ENCODE data around the gene ZNF366. TPM values are rescaled to one million over a fixed set of nuclear protein-coding genes. Genes with fewer than 3 reads are reported as not detected.

Gene ZNF366
- total RNA-seq, 1 experiment from 2014 or later: not detected

- DNase-seq (ENCODE audit: low read depth, low spot score): no peak
- H4K20me1 ChIP-seq (ENCODE audit: insufficient read depth): no peaks in the 10 kb centered on the region
- ChIA-PET RAD21 (ENCODE audit: low non-redundant PET in 1 of 2, low total read pairs in 2 of 2, uncharacterized antibody in 2 of 2, unreplicated experiment in 2 of 2) (no interaction called here), POLR2A (no interaction called here), CTCF (no interaction called here)
- H3K4me1 ChIP-seq (ENCODE audit: control insufficient read depth in 1 of 2, insufficient read depth in 2 of 2, low read length in 2 of 2): peaks cover 13 to 17% of the 10 kb centered on the region in 2 experiments
- H3K9ac ChIP-seq (ENCODE audit: low read length): no peak overlapping the region
- H3K9me2 ChIP-seq (ENCODE audit: insufficient read depth): no peaks in the 10 kb centered on the region
- no peak overlapping the region for H3K4me2 ChIP-seq (ENCODE audit: low read length)
- H2AFZ ChIP-seq (ENCODE audit: low read depth, low read length, poor library complexity, severe bottlenecking): no peak overlapping the region
- TF ChIP-seq FOSL1 (IDR thresholded peaks at IDR 0.05; ENCODE audit: low read depth): no peak
- no peak for TF ChIP-seq POLR2A (IDR thresholded peaks at IDR 0.05; ENCODE audit: borderline replicate concordance, extremely low read depth, insufficient read depth, insufficient read length)
- no peak for TF ChIP-seq SIN3A (IDR thresholded peaks at IDR 0.05; ENCODE audit: low read depth)
- no peak for TF ChIP-seq SRF (IDR thresholded peaks at IDR 0.05; ENCODE audit: low read depth)
- no peak for TF ChIP-seq ZFX (IDR thresholded peaks at IDR 0.05)
- TF ChIP-seq, protein P1, sequence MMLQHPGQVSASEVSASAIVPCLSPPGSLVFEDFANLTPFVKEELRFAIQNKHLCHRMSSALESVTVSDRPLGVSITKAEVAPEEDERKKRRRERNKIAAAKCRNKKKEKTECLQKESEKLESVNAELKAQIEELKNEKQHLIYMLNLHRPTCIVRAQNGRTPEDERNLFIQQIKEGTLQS (IDR thresholded peaks at IDR 0.05): no peak
- no peak for TF ChIP-seq ELF1 (IDR thresholded peaks at IDR 0.05; ENCODE audit: borderline replicate concordance, low read depth)
- TF ChIP-seq EZH2phosphoT487 (IDR thresholded peaks at IDR 0.05; ENCODE audit: borderline replicate concordance): no peak
- no peak for TF ChIP-seq TCF7L2 (IDR thresholded peaks at IDR 0.05; ENCODE audit: borderline replicate concordance, extremely low read depth, insufficient read depth, insufficient read length)
- H3K79me2 ChIP-seq (ENCODE audit: insufficient read depth, low read length): no peaks in the 10 kb centered on the region
- H3K27ac ChIP-seq (ENCODE audit: low read depth, low read length): no peak overlapping the region
- intact Hi-C loops (cut with micrococcal nuclease): no loop called here
- ATAC-seq: no peak
- no peaks in the 10 kb centered on the region for H3K9me3 ChIP-seq (ENCODE audit: control insufficient read depth in 1 of 2, insufficient read depth in 1 of 2, low read depth in 1 of 2, low read length in 2 of 2)
- BruUV-seq (replicated peaks): no TSS peak
- no peak overlapping the region for H3K4me3 ChIP-seq (replicated peaks in 1 of 2; ENCODE audit: low read depth in 1 of 2, low read length in 2 of 2)
- H3K36me3 ChIP-seq (ENCODE audit: control insufficient read depth in 1 of 2, insufficient read depth in 2 of 2, low read length in 2 of 2): no peaks in the 10 kb centered on the region
- no peaks in the 10 kb centered on the region for H3K27me3 ChIP-seq (ENCODE audit: insufficient read depth, low read length)
These were observed 51.7 kb downstream of the ZNF366 start for GRCh38 chr5:72455476-72455875.

GRCh38 chr5:72454996-72455395 lies 52.2 kb downstream of the ZNF366 start:
- Histone ChIP-seq H3K4me3 (replicated peaks in 1 of 2; ENCODE audit: low read depth in 1 of 2, low read length in 2 of 2) (no peak overlapping the region), H3K4me1 (ENCODE audit: control insufficient read depth in 1 of 2, insufficient read depth in 2 of 2, low read length in 2 of 2) (peaks cover 13 to 17% of the 10 kb centered on the region in 2 experiments), H2AFZ (ENCODE audit: low read depth, low read length, poor library complexity, severe bottlenecking) (no peak overlapping the region), H4K20me1 (ENCODE audit: insufficient read depth) (no peaks in the 10 kb centered on the region), H3K9ac (ENCODE audit: low read length) (no peak overlapping the region), H3K36me3 (ENCODE audit: control insufficient read depth in 1 of 2, insufficient read depth in 2 of 2, low read length in 2 of 2) (no peaks in the 10 kb centered on the region), H3K4me2 (ENCODE audit: low read length) (no peak overlapping the region), H3K79me2 (ENCODE audit: insufficient read depth, low read length) (no peaks in the 10 kb centered on the region), H3K9me3 (ENCODE audit: control insufficient read depth in 1 of 2, insufficient read depth in 1 of 2, low read depth in 1 of 2, low read length in 2 of 2) (no peaks in the 10 kb centered on the region), H3K27me3 (ENCODE audit: insufficient read depth, low read length) (no peaks in the 10 kb centered on the region), H3K27ac (ENCODE audit: low read depth, low read length) (no peak overlapping the region), H3K9me2 (ENCODE audit: insufficient read depth) (no peaks in the 10 kb centered on the region)
- POLR2A ChIA-PET: no interaction called here
- ATAC-seq: no peak
- RAD21 ChIA-PET (ENCODE audit: low non-redundant PET in 1 of 2, low total read pairs in 2 of 2, uncharacterized antibody in 2 of 2, unreplicated experiment in 2 of 2): no interaction called here
- intact Hi-C loops (cut with micrococcal nuclease): no loop called here
- CTCF ChIA-PET: no interaction called here
- no TSS peak for BruUV-seq (replicated peaks)
- no peak for DNase-seq (ENCODE audit: low read depth, low spot score)
- TF ChIP-seq SIN3A (IDR thresholded peaks at IDR 0.05; ENCODE audit: low read depth): no peak
- no peak for TF ChIP-seq CTCF (IDR thresholded peaks at IDR 0.05 in 2 of 3, conservative IDR thresholded peaks at IDR 0.05 in 1 of 3; ENCODE audit: borderline replicate concordance in 1 of 3, insufficient read depth in 1 of 3, low read depth in 2 of 3, low read length in 2 of 3)
- no peak for TF ChIP-seq EZH2 (IDR thresholded peaks at IDR 0.05)
- TF ChIP-seq, protein P2, sequence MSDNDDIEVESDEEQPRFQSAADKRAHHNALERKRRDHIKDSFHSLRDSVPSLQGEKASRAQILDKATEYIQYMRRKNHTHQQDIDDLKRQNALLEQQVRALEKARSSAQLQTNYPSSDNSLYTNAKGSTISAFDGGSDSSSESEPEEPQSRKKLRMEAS (IDR thresholded peaks at IDR 0.05): no peak
- TF ChIP-seq EZH2phosphoT487 (IDR thresholded peaks at IDR 0.05; ENCODE audit: borderline replicate concordance): no peak
- TF ChIP-seq POLR2A (IDR thresholded peaks at IDR 0.05; ENCODE audit: borderline replicate concordance, extremely low read depth, insufficient read depth, insufficient read length): no peak
- no peak for TF ChIP-seq FOSL1 (IDR thresholded peaks at IDR 0.05; ENCODE audit: low read depth)
- TF ChIP-seq CBX3 (IDR thresholded peaks at IDR 0.05; ENCODE audit: low read depth): no peak
- TF ChIP-seq, protein P3, sequence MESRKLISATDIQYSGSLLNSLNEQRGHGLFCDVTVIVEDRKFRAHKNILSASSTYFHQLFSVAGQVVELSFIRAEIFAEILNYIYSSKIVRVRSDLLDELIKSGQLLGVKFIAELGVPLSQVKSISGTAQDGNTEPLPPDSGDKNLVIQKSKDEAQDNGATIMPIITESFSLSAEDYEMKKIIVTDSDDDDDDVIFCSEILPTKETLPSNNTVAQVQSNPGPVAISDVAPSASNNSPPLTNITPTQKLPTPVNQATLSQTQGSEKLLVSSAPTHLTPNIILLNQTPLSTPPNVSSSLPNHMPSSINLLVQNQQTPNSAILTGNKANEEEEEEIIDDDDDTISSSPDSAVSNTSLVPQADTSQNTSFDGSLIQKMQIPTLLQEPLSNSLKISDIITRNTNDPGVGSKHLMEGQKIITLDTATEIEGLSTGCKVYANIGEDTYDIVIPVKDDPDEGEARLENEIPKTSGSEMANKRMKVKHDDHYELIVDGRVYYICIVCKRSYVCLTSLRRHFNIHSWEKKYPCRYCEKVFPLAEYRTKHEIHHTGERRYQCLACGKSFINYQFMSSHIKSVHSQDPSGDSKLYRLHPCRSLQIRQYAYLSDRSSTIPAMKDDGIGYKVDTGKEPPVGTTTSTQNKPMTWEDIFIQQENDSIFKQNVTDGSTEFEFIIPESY (IDR thresholded peaks at IDR 0.05; ENCODE audit: extremely low read depth, insufficient replicate concordance, low read length): no peak
- TF ChIP-seq ELF1 (IDR thresholded peaks at IDR 0.05; ENCODE audit: borderline replicate concordance, low read depth): no peak
- no peak for TF ChIP-seq SRF (IDR thresholded peaks at IDR 0.05; ENCODE audit: low read depth)
- no peak for TF ChIP-seq TCF7L2 (IDR thresholded peaks at IDR 0.05; ENCODE audit: borderline replicate concordance, extremely low read depth, insufficient read depth, insufficient read length)
- no peak for TF ChIP-seq ZNF274 (IDR thresholded peaks at IDR 0.05; ENCODE audit: low read depth, low read length)
- TF ChIP-seq EGR1 (IDR thresholded peaks at IDR 0.05; ENCODE audit: low read depth): no peak
- TF ChIP-seq, protein P1 (IDR thresholded peaks at IDR 0.05): no peak
